Ovary (tissue), 9 donors: ENCODE measurements around the gene PCSK9. TPM values are rescaled to one million over a fixed set of nuclear protein-coding genes. Genes with fewer than 3 reads are reported as not detected.

Experiments
- DNase-seq, 5 donors: peaks; one replicate each; pipeline ENCODE4 v3.0.0-alpha.2; 2019 to 2020
- H3K27ac ChIP-seq, 2 donors: fragments of 200-600 bp; one replicate each; pipeline versions ENCODE4 v1.5.1 to v1.8.0; 2019 to 2022
- H3K27me3 ChIP-seq: fragments of 200-600 bp; one replicate; pipeline ENCODE4 v1.8.0; 2022
- H3K36me3 ChIP-seq: fragments of 200-600 bp; sonication (generic); one replicate; pipeline ENCODE4 v1.5.1; 2019
- H3K4me1 ChIP-seq: one replicate; pipeline ENCODE4 v1.8.1; 2013; ENCODE audit warnings: mild to moderate bottlenecking, moderate library complexity; ENCODE audit not compliant: insufficient read depth
- H3K4me3 ChIP-seq: fragments of 200-600 bp; sonication (generic); one replicate; pipeline ENCODE4 v1.5.1; 2017
- H3K9me3 ChIP-seq, 2 donors: fragments of 200-600 bp in 1 of 2; sonication (generic) in 1 of 2; one replicate each; pipeline versions ENCODE4 v1.5.1 to v1.8.1; 2013 to 2019; ENCODE audit warnings: mild to moderate bottlenecking in 1 of 2, moderate library complexity in 1 of 2
- EP300 ChIP-seq: sonication (generic); formaldehyde crosslinking; IDR thresholded peaks from one replicate; pipeline ENCODE4 v1.6.1; 2017; ENCODE audit warnings: antibody characterized with exemption
- POLR2A ChIP-seq: fragments of 450-650 bp; IDR thresholded peaks from one replicate; pipeline ENCODE4 v1.6.1; 2017; ENCODE audit warnings: antibody characterized with exemption, mild to moderate bottlenecking, moderate library complexity
- WGBS, 3 donors: extraction: QIAGEN DNeasy Blood & Tissue Kit in 1 of 3; methylation state at CpG; one replicate each; pipeline versions ENCODE4 v1.1.5 to v1.1.7; 2013 to 2017; 5-methylcytosine and 5-hydroxymethylcytosine counted together
- intact Hi-C, 4 donors: fragments of 100-400 bp; cut with DNase I; formaldehyde crosslinking; loops; one replicate each; pipeline versions ENCODE4 v1.11.0 to v1.15.1; 2022 to 2023
- polyA plus RNA-seq, 2 donors: library from polyadenylated mRNA; stranded (reverse); fragments of 200-250 nt in 1 of 2; fragments of 350-450 nt in 1 of 2; fragmentation: Illumina TruSeq in 1 of 2; extraction: RNeasy Lipid Tissue Mini Kit (QIAGEN cat#74804) in 1 of 2; gene quantifications; one replicate each; pipeline ENCODE4 v1.2.3, GENCODE V29; 2013 to 2014
- total RNA-seq, 7 donors: library from RNA; depleted of rRNA in 2 of 7; stranded (reverse); fragments of >200 nt in 2 of 7; fragmentation: NEBNext Ultra II Directional in 3 of 7; extraction: Animal tissue kit (Norgen Biotek cat#: 25700) in 3 of 7; gene quantifications; one replicate each; pipeline versions ENCODE4 v1.1.0 to v1.2.4, GENCODE V29; 2016 to 2023
- TF ChIP-seq, protein P1 (sequence below), 3 donors: fragments of 450-650 bp in 2 of 3; fragments of 200-600 bp in 1 of 3; IDR thresholded peaks; one replicate each; pipeline versions ENCODE4 v1.5.1 to v1.8.0; 2016 to 2022; ENCODE audit warnings: antibody characterized with exemption in 3 of 3, mild to moderate bottlenecking in 1 of 3
- donor health status: DM: no; HTN: no; CAD: no; lungs with moderate emphysema.
- donor health status: DM: no; HTN: no; CAD: no.
- donor health status: Bipolar disorder and iron deficiency.
- donor health status: DM: yes; HTN: yes; CAD: no.
- donor health status: DM: no; HTN: no; CAD: no.
- donor health status: DM: yes; HTN: yes; CAD: no.

PCSK9 gene
- total and polyA plus RNA-seq, 9 donors, result 0.01 to 0.52 (median 0.30) TPM; not detected in 5

DNA sequence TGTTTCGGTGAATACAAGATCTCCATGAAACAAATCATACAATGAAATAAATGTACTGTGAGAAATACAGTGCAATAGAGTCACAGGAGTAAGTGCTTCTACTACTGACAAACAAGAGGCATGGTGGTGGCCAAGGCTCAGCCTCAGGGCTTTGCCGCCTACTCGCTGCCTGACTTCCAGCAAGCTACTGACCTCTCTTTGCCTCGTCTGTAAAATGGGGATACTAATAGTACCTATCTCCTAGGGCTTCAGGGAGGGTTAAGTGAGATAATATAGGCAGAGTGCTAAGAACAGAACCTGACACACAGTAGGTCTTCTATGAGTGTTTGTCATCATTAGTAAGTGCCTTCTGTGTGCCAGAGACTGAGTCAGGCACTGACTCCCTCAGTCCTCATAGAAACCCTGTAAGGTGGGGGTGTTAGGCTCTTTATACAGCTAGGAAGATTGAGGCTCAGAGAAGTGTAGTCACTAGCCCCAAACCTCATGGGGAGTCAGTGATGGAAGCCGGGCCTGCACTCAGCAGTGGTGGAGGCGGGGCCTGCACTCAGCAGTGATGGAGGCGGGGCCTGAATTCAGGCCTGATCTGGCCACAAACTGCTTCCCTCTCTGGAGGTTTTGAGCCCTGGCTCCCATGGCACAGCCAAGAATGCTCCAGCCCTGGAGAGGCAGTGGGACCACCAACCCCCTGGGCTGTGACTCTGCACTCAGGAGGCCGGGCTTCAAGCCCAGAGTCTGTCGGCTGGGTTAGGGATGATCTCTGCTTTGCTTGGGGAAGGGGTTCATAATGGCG lies 33.8 kb upstream of the PCSK9 start:
- no peak for DNase-seq
- intact Hi-C loops, result no loop called here

DNA sequence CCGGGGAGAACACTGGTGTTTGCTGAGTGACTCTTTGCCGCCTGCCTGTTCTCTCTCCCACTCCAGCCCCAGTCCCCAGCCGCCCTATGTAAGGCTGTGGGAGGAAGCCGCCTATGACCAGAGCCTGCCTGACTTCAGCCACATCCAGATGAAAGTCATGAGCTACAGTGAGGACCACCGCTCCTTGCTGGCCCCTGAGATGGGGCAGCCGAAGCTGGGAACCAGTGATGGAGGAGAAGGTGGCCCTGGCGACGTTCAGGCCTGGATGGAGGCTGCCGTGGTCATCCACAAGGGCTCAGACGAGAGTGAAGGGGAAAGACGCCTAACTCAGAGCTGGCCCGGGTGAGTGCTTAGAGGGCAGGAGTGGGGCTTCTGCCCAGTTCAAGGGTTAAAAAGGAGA lies 32.4 kb upstream of the PCSK9 start:
- DNase-seq, result no peak
- Histone ChIP-seq H3K27ac (no peak overlapping the region), H3K27me3 (no peaks in the 10 kb centered on the region), H3K4me1 (no peaks in the 10 kb centered on the region), H3K36me3 (no peaks in the 10 kb centered on the region), H3K9me3 (no peaks in the 10 kb centered on the region), H3K4me3 (no peak overlapping the region)
- intact Hi-C loops, result no loop called here
- TF ChIP-seq, protein P1, sequence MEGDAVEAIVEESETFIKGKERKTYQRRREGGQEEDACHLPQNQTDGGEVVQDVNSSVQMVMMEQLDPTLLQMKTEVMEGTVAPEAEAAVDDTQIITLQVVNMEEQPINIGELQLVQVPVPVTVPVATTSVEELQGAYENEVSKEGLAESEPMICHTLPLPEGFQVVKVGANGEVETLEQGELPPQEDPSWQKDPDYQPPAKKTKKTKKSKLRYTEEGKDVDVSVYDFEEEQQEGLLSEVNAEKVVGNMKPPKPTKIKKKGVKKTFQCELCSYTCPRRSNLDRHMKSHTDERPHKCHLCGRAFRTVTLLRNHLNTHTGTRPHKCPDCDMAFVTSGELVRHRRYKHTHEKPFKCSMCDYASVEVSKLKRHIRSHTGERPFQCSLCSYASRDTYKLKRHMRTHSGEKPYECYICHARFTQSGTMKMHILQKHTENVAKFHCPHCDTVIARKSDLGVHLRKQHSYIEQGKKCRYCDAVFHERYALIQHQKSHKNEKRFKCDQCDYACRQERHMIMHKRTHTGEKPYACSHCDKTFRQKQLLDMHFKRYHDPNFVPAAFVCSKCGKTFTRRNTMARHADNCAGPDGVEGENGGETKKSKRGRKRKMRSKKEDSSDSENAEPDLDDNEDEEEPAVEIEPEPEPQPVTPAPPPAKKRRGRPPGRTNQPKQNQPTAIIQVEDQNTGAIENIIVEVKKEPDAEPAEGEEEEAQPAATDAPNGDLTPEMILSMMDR (IDR thresholded peaks at IDR 0.05), result no peak
- no peak for TF ChIP-seq POLR2A
- TF ChIP-seq EP300, result no peak
- WGBS, 3 donors, result 90 to 92% (median 90%) methylated on average over 12 of the region's 12 CpGs

More for the DNA sequence above, 33.8 kb upstream of the PCSK9 start:
- no peaks in the 10 kb centered on the region for H3K27me3 ChIP-seq
- 78 to 82% (median 80%) methylated on average over 10 of the region's 10 CpGs for WGBS, 3 donors
- no peak for TF ChIP-seq POLR2A
- TF ChIP-seq, protein P1 (IDR thresholded peaks at IDR 0.05), result no peak
- no peak for TF ChIP-seq EP300
- no peaks in the 10 kb centered on the region for H3K4me1 ChIP-seq
- no peaks in the 10 kb centered on the region for H3K9me3 ChIP-seq
- no peaks in the 10 kb centered on the region for H3K36me3 ChIP-seq
- no peak overlapping the region for H3K27ac ChIP-seq
- H3K4me3 ChIP-seq, result no peak overlapping the region

GRCh38 chr1:55007625-55008024 lies 31.7 kb upstream of the PCSK9 start:
- H3K9me3 ChIP-seq, result no peaks in the 10 kb centered on the region
- H3K27me3 ChIP-seq, result no peaks in the 10 kb centered on the region
- no peak for TF ChIP-seq EP300
- TF ChIP-seq, protein P1 (IDR thresholded peaks at IDR 0.05), result no peak
- no peak for TF ChIP-seq POLR2A
- no peak overlapping the region for H3K27ac ChIP-seq
- H3K36me3 ChIP-seq, result no peaks in the 10 kb centered on the region
- no peak for DNase-seq
- intact Hi-C loops, result no loop called here
- 68 to 81% (median 77%) methylated on average over 3 of the region's 3 CpGs for WGBS, 3 donors
- no peaks in the 10 kb centered on the region for H3K4me1 ChIP-seq
- H3K4me3 ChIP-seq, result no peak overlapping the region

- no peak for DNase-seq
- Histone ChIP-seq H3K27ac (no peak overlapping the region), H3K27me3 (no peaks in the 10 kb centered on the region), H3K9me3 (no peaks in the 10 kb centered on the region), H3K4me3 (no peak overlapping the region), H3K36me3 (no peaks in the 10 kb centered on the region), H3K4me1 (no peaks in the 10 kb centered on the region)
- TF ChIP-seq EP300, result no peak
- TF ChIP-seq POLR2A, result no peak
- TF ChIP-seq, protein P1 (IDR thresholded peaks at IDR 0.05), result no peak
- intact Hi-C loops, result no loop called here
- 82 to 86% (median 86%) methylated on average over 9 of the region's 9 CpGs for WGBS, 3 donors
Observed at GRCh38 chr1:55010194-55010886, 29.0 kb upstream of the PCSK9 start.
